HL-60 (cell line): Measurements from ENCODE around the gene ARHGEF12.
A peak's percentile ranks its signal among the peaks of the same experiment; 100 is the strongest.

ENCODE experiments used
- GABPA ChIP-seq: IDR thresholded peaks from 2 replicates; pipeline ENCODE4 v1.6.1; 2012; ENCODE audit warnings: low read depth
- TF ChIP-seq, protein P1 (sequence below): IDR thresholded peaks from one replicate; pipeline ENCODE4 v1.5.1; 2011; ENCODE audit warnings: low read length, control low read depth, inconsistent platforms; ENCODE audit not compliant: insufficient read depth

DNA sequence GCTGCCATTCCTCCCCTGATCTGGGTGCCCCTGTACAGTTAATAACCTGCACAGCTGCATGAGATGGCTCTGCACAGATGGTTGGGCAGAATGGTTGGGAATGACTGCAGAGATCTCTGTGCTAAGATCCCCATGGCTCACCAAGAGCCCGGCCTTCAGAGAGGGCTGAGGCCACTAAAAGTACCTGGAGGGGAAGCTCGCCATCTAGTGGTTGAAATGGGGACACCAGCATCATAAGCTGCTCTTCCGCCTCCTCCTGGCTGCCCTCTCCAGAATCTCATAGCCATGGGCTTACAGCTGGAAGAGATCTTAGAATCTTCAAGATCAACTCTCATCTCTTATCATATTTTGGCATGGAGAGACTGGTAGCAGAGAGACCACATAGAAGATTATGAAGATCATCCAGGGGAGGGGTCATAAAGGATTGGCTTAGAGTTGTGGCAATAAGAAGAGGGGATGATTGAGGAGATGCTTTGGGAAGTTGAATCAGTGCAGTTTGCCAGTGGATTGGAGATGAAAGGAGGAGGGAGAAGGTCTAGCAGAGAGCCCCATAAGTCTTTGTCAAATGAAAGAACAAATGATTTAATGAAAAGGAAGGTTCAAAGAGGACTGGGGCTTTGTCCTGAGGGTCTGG is 33.1 kb upstream of the ARHGEF12 start:
- TF ChIP-seq, protein P1, sequence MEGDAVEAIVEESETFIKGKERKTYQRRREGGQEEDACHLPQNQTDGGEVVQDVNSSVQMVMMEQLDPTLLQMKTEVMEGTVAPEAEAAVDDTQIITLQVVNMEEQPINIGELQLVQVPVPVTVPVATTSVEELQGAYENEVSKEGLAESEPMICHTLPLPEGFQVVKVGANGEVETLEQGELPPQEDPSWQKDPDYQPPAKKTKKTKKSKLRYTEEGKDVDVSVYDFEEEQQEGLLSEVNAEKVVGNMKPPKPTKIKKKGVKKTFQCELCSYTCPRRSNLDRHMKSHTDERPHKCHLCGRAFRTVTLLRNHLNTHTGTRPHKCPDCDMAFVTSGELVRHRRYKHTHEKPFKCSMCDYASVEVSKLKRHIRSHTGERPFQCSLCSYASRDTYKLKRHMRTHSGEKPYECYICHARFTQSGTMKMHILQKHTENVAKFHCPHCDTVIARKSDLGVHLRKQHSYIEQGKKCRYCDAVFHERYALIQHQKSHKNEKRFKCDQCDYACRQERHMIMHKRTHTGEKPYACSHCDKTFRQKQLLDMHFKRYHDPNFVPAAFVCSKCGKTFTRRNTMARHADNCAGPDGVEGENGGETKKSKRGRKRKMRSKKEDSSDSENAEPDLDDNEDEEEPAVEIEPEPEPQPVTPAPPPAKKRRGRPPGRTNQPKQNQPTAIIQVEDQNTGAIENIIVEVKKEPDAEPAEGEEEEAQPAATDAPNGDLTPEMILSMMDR, result peak; percentile 96
- no peak for TF ChIP-seq GABPA
